Neural progenitor cell (in vitro differentiated cells): ENCODE data around the gene CAPZB. TPM values are rescaled to one million over a fixed set of nuclear protein-coding genes. Genes with fewer than 3 reads are reported as not detected.

ENCODE experiments used
- DNase-seq: peaks from one replicate; pipeline ENCODE4 v3.0.0-alpha.2; 2016; ENCODE audit warnings: low spot score
- H2AFZ ChIP-seq: fragments of 200-600 bp; sonication (generic); replicated peaks from 2 replicates; pipeline ENCODE4 v1.6.1; 2016; ENCODE audit warnings: antibody characterized with exemption
- H3F3A ChIP-seq: fragments of 200-600 bp; sonication (generic); 2 replicates; pipeline ENCODE4 v1.6.1; 2016; ENCODE audit warnings: antibody characterized with exemption, low read depth
- H3K27ac ChIP-seq: fragments of 200-600 bp; sonication (generic); 2 replicates; pipeline ENCODE4 v1.5.1; 2016; ENCODE audit warnings: mild to moderate bottlenecking
- H3K27me3 ChIP-seq: fragments of 200-600 bp; sonication (generic); 2 replicates; pipeline ENCODE4 v1.6.1; 2016; ENCODE audit warnings: mild to moderate bottlenecking, moderate library complexity
- H3K36me3 ChIP-seq: fragments of 200-600 bp; sonication (generic); 2 replicates; pipeline ENCODE4 v1.5.1; 2016
- H3K4me1 ChIP-seq: fragments of 200-600 bp; sonication (generic); 2 replicates; pipeline ENCODE4 v1.6.1; 2016; ENCODE audit warnings: mixed run types
- H3K4me2 ChIP-seq: fragments of 200-600 bp; sonication (generic); 2 replicates; pipeline ENCODE4 v1.6.1; 2016
- H3K4me3 ChIP-seq: fragments of 200-600 bp; sonication (generic); 2 replicates; pipeline ENCODE4 v1.5.1; 2016
- H3K79me2 ChIP-seq: fragments of 200-600 bp; sonication (generic); 2 replicates; pipeline ENCODE4 v1.6.1; 2016; ENCODE audit warnings: low read depth
- H3K9ac ChIP-seq: fragments of 200-600 bp; sonication (generic); 2 replicates; pipeline ENCODE4 v1.6.1; 2016
- H3K9me3 ChIP-seq: fragments of 200-600 bp; sonication (generic); 2 replicates; pipeline ENCODE4 v1.5.1; 2016; ENCODE audit warnings: low read depth
- H4K20me1 ChIP-seq: fragments of 200-600 bp; sonication (generic); 2 replicates; pipeline ENCODE4 v1.6.1; 2016; ENCODE audit warnings: low read depth
- H3K27ac Mint-ChIP-seq: 3 replicates; pipeline ENCODE4 v1.8.0; 2021; ENCODE audit warnings: mixed read lengths
- H3K27me3 Mint-ChIP-seq: 2 replicates; pipeline ENCODE4 v1.8.0; 2022; ENCODE audit warnings: low read depth, mild to moderate bottlenecking, inconsistent platforms, moderate library complexity, mixed read lengths; ENCODE audit not compliant: insufficient read depth
- H3K36me3 Mint-ChIP-seq: 3 replicates; pipeline ENCODE4 v1.8.0; 2021; ENCODE audit warnings: mixed read lengths
- H3K4me1 Mint-ChIP-seq: 3 replicates; pipeline ENCODE4 v1.8.0; 2021; ENCODE audit warnings: mixed read lengths
- H3K4me3 Mint-ChIP-seq: 3 replicates; pipeline ENCODE4 v1.8.0; 2021; ENCODE audit warnings: mild to moderate bottlenecking, moderate library complexity, mixed read lengths
- H3K9me3 Mint-ChIP-seq: 3 replicates; pipeline ENCODE4 v1.8.0; 2020; ENCODE audit warnings: mixed read lengths
- CTCF ChIP-seq: fragments of 200-600 bp; sonication (generic); IDR thresholded peaks from 2 replicates; pipeline ENCODE4 v1.5.1; 2017; ENCODE audit warnings: antibody characterized with exemption, mild to moderate bottlenecking
- EZH2 ChIP-seq: fragments of 200-600 bp; sonication (generic); IDR thresholded peaks from 2 replicates; pipeline ENCODE4 v1.6.1; 2017; ENCODE audit warnings: antibody characterized with exemption, mild to moderate bottlenecking, moderate library complexity
- EZH2phosphoT487 ChIP-seq: fragments of 200-600 bp; sonication (generic); IDR thresholded peaks from 2 replicates; pipeline ENCODE4 v1.6.1; 2017; ENCODE audit warnings: antibody characterized with exemption
- total RNA-seq: library from RNA; depleted of rRNA; stranded (reverse); fragments of >200 nt; gene quantifications from 2 replicates; pipeline ENCODE4 v1.2.3, GENCODE V29; 2015; ENCODE audit warnings: low replicate concordance

The CAPZB gene
- total RNA-seq, 1 donor from 2014 or later = 134 TPM

- no peaks in the 10 kb centered on the region for H3K9me3 Mint-ChIP-seq
- peaks cover 27% of the 10 kb centered on the region for H3K4me1 Mint-ChIP-seq
- H3K27me3 Mint-ChIP-seq = peaks cover 10% of the 10 kb centered on the region
- DNase-seq = peak; percentile 40
- Histone ChIP-seq H3K9me3 (no peaks in the 10 kb centered on the region), H4K20me1 (peaks cover 29% of the 10 kb centered on the region), H3K36me3 (no peaks in the 10 kb centered on the region), H3K79me2 (peaks cover 80% of the 10 kb centered on the region), H3K4me3 (no peak overlapping the region), H3K4me2 (peak overlapping the region; percentile 50), H2AFZ (no peak overlapping the region), H3K27ac (peak overlapping the region; percentile 86), H3K4me1 (peaks cover 27% of the 10 kb centered on the region), H3K9ac (no peak overlapping the region), H3K27me3 (no peaks in the 10 kb centered on the region), H3F3A (peaks cover 28% of the 10 kb centered on the region)
- TF ChIP-seq EZH2 (no peak), EZH2phosphoT487 (no peak), CTCF (no peak)
- no peak overlapping the region for H3K4me3 Mint-ChIP-seq
- no peak overlapping the region for H3K27ac Mint-ChIP-seq
- H3K36me3 Mint-ChIP-seq = peaks cover 8% of the 10 kb centered on the region
These were observed 89.6 kb downstream of the CAPZB start for GRCh38 chr1:19395678-19396192.

- Histone ChIP-seq H3K9ac (no peak overlapping the region), H3K27me3 (no peaks in the 10 kb centered on the region), H3K9me3 (no peaks in the 10 kb centered on the region), H3K4me3 (no peak overlapping the region), H3K4me2 (no peak overlapping the region), H3K36me3 (no peaks in the 10 kb centered on the region), H3K79me2 (peaks cover 80% of the 10 kb centered on the region), H3K27ac (no peak overlapping the region), H3F3A (peaks cover 27% of the 10 kb centered on the region), H3K4me1 (peaks cover 19% of the 10 kb centered on the region), H4K20me1 (peaks cover 31% of the 10 kb centered on the region), H2AFZ (no peak overlapping the region)
- H3K9me3 Mint-ChIP-seq = no peaks in the 10 kb centered on the region
- peaks cover 12% of the 10 kb centered on the region for H3K27me3 Mint-ChIP-seq
- TF ChIP-seq CTCF (no peak), EZH2phosphoT487 (no peak), EZH2 (no peak)
- no peaks in the 10 kb centered on the region for H3K36me3 Mint-ChIP-seq
- H3K4me3 Mint-ChIP-seq = no peak overlapping the region
- no peak for DNase-seq
- H3K27ac Mint-ChIP-seq = no peak overlapping the region
- peaks cover 32% of the 10 kb centered on the region for H3K4me1 Mint-ChIP-seq
These were observed 92.3 kb downstream of the CAPZB start for GRCh38 chr1:19393046-19393445.

DNA sequence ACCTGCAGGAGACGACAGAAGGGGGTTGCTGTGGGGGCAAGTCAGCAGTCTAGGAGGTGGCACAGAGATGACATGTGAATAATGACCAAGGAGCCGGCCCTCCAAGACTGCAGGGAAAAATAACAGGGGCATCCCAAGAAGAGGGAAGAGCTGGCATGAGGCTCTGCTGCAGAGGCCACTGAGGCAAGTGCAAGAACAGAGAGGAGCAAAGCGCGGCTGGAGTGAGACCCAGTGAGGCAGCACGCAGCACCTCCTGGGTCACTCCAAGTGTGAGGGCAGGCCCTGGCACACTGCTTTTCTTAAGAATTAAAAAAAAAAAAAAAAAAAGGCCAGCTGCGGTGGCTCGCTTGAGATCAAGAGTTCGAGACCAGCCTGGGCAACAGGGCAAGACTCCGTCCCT lies 93.1 kb downstream of the CAPZB start:
- no peaks in the 10 kb centered on the region for H3K27me3 ChIP-seq
- H3K4me3 Mint-ChIP-seq = no peak overlapping the region
- H3K27ac Mint-ChIP-seq = peak overlapping the region; percentile 28
- H4K20me1 ChIP-seq = peaks cover 39% of the 10 kb centered on the region
- no peak overlapping the region for H2AFZ ChIP-seq
- H3K9me3 Mint-ChIP-seq = no peaks in the 10 kb centered on the region
- TF ChIP-seq EZH2phosphoT487 (no peak), CTCF (no peak), EZH2 (no peak)
- peaks cover 27% of the 10 kb centered on the region for H3F3A ChIP-seq
- no peak overlapping the region for H3K4me2 ChIP-seq
- H3K9ac ChIP-seq = no peak overlapping the region
- peaks cover 10% of the 10 kb centered on the region for H3K27me3 Mint-ChIP-seq
- no peak overlapping the region for H3K27ac ChIP-seq
- H3K4me1 Mint-ChIP-seq = peaks cover 32% of the 10 kb centered on the region
- peaks cover 19% of the 10 kb centered on the region for H3K4me1 ChIP-seq
- H3K4me3 ChIP-seq = no peak overlapping the region
- H3K36me3 Mint-ChIP-seq = no peaks in the 10 kb centered on the region
- no peaks in the 10 kb centered on the region for H3K36me3 ChIP-seq
- no peak for DNase-seq
- H3K9me3 ChIP-seq = no peaks in the 10 kb centered on the region
- H3K79me2 ChIP-seq = peaks cover 80% of the 10 kb centered on the region
